ENCODE results near the gene GADL1.

DNA sequence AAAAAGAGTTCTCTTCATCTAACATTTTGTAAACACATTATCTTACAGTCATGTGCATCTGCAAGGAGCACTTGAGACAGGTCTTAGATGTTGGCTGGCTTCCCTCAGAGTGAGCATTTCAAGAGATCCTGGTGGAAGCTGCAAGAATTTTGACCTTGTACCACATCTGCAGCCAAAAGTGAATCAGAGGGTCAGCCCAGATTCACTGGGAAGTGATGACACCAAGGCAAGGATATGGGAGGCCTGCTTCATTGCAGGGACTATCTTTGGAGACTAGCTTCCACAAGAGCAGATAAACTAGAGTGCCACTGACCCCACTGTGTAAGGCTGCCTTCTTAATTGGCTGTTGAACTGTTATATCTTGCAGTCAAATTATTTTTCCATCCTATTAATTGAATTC is 21.3 kb upstream of the GADL1 start:
- TF ChIP-seq POLR2A (IDR thresholded peaks at IDR 0.05; ENCODE audit: low read length) (no peak), GATA1 (IDR thresholded peaks at IDR 0.05; ENCODE audit: low read depth, low read length) (no peak)
